ENCODE measurements around the gene SPATA18.

Gene SPATA18

DNA sequence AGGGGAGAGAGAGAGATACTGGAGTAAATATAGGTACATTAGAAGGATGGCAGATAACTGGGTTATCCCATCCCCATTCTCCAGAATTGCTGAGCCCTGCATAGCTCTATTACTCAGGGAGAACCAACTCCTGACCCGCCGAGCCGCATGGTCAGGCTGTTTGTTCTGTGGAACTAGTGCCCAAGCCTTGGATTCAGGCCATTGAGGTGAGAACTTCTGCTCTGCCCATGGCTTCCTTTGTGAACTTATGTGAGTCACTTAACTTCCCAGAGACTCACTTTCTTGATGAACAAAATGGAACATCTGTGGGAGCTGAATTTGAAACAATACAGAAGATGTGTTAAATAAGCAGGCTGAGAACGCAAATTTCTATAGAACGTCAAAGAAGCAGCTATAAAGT, 54.2 kb downstream of the SPATA18 start:
- no peak overlapping the region for H3K9ac ChIP-seq (ENCODE audit: insufficient read length, low read depth)
- no peaks in the 10 kb centered on the region for H3K9me3 ChIP-seq (ENCODE audit: insufficient read depth, low read length)
- DNase-seq (ENCODE audit: low read depth, low spot score) = no peak
- no peaks in the 10 kb centered on the region for H3K27me3 ChIP-seq (ENCODE audit: insufficient read depth, insufficient read length)
- H3K4me3 ChIP-seq (ENCODE audit: insufficient read length, low read depth) = no peak overlapping the region
- H3K36me3 ChIP-seq (ENCODE audit: insufficient read depth, insufficient read length, low read length) = no peaks in the 10 kb centered on the region
- TF ChIP-seq ZNF274 (IDR thresholded peaks at IDR 0.05; ENCODE audit: low read depth, low read length) = no peak
- TF ChIP-seq SUZ12 (IDR thresholded peaks at IDR 0.05; ENCODE audit: extremely low read depth, insufficient read depth, insufficient read length) = no peak
- no peak for TF ChIP-seq YY1 (IDR thresholded peaks at IDR 0.05; ENCODE audit: insufficient read depth, insufficient read length)
- no peaks in the 10 kb centered on the region for H3K4me1 ChIP-seq (ENCODE audit: insufficient read depth, insufficient read length)

DNA sequence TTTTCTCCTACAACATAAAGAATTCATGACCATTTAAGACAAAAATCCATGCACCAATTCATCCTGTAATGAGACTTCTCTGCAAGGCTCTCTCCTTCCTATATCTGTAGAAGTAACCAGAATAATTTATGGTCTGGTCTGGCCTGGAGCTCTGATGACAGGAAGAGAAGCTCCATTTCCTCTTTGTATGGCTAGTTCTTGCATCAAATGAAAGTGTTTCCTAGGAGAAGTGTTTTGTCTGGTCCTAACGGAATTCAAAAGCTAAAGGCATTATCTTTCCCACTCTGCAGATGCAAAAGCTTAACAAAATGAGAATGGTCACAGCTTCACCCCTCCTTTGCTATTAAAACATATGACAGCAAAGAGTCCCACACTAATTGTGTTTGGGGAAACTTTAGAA, 55.1 kb downstream of the SPATA18 start:
- Histone ChIP-seq H3K27me3 (ENCODE audit: insufficient read depth, insufficient read length) (no peaks in the 10 kb centered on the region), H3K4me3 (ENCODE audit: insufficient read length, low read depth) (no peak overlapping the region), H3K9ac (ENCODE audit: insufficient read length, low read depth) (no peak overlapping the region), H3K4me1 (ENCODE audit: insufficient read depth, insufficient read length) (no peaks in the 10 kb centered on the region), H3K36me3 (ENCODE audit: insufficient read depth, insufficient read length, low read length) (no peaks in the 10 kb centered on the region), H3K9me3 (ENCODE audit: insufficient read depth, low read length) (no peaks in the 10 kb centered on the region)
- DNase-seq (ENCODE audit: low read depth, low spot score) = no peak
- TF ChIP-seq SUZ12 (IDR thresholded peaks at IDR 0.05; ENCODE audit: extremely low read depth, insufficient read depth, insufficient read length) (no peak), YY1 (IDR thresholded peaks at IDR 0.05; ENCODE audit: insufficient read depth, insufficient read length) (no peak), ZNF274 (IDR thresholded peaks at IDR 0.05; ENCODE audit: low read depth, low read length) (no peak)

DNA sequence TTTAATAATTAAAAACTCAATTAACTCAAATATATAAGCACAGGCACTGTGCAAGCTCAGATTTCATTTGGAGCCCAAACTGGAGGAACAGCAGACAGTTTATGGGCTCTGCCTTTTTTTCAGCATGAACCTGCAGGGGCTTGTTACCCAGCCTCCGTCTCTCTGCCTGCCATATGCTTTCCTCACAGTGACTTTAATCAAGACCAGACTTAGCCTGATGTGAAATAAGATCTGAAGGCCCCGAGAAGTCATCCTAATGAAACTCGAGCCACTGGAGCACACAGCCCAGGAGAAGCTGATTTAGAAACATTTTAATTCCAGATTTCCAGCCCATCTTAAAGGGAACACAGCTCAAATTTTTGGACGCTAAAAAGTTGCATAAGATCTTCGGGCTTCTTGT, 55.6 kb downstream of the SPATA18 start:
- no peak overlapping the region for H3K4me3 ChIP-seq (ENCODE audit: insufficient read length, low read depth)
- no peak for DNase-seq (ENCODE audit: low read depth, low spot score)
- TF ChIP-seq ZNF274 (IDR thresholded peaks at IDR 0.05; ENCODE audit: low read depth, low read length) = no peak
- no peak for TF ChIP-seq YY1 (IDR thresholded peaks at IDR 0.05; ENCODE audit: insufficient read depth, insufficient read length)
- TF ChIP-seq SUZ12 (IDR thresholded peaks at IDR 0.05; ENCODE audit: extremely low read depth, insufficient read depth, insufficient read length) = no peak

DNA sequence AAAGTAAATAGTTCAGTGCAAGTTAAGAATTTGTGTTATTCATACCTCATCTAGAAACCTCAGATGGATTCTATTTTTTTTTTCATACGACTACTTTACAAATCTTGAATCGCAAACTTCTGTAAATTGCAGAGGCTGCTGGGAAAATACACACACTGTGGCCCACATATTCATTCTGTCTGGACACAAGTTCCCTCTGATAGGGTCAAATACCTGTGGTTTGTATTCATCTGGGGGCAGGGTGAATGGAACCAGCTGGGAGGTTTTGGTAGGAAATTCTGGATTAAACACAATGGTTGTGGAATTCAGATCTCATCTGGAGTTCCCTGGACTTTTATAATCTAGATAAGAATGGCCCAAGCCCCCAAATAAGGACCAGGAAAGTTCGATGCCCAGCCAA, 56.2 kb downstream of the SPATA18 start:
- H3K4me3 ChIP-seq (ENCODE audit: insufficient read length, low read depth) = no peak overlapping the region

More for the DNA sequence above, 55.6 kb downstream of the SPATA18 start:
- Histone ChIP-seq H3K36me3 (ENCODE audit: insufficient read depth, insufficient read length, low read length) (no peaks in the 10 kb centered on the region), H3K27me3 (ENCODE audit: insufficient read depth, insufficient read length) (no peaks in the 10 kb centered on the region), H3K9ac (ENCODE audit: insufficient read length, low read depth) (no peak overlapping the region), H3K9me3 (ENCODE audit: insufficient read depth, low read length) (no peaks in the 10 kb centered on the region), H3K4me1 (ENCODE audit: insufficient read depth, insufficient read length) (no peaks in the 10 kb centered on the region)

DNA sequence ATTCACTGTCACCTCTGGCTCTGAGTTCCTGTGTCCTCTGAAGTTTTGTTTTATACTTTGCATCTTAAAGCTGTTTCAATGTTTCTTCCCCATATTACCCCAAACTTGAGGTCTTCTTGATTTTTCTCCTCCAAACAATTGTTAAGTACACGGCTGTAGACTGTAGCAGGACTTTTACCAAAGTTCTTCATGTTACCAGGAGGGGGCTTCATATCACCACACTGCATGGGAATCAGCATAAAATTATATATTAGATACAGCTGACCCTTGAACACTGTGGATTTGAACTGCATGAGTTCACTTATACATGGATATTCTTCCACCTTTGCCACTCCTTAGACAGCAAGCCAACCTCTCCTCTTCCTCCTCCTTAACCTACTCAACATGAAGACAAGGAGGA, 56.6 kb downstream of the SPATA18 start:
- TF ChIP-seq ZNF274 (IDR thresholded peaks at IDR 0.05; ENCODE audit: low read depth, low read length) = no peak
- no peak for TF ChIP-seq SUZ12 (IDR thresholded peaks at IDR 0.05; ENCODE audit: extremely low read depth, insufficient read depth, insufficient read length)

More for the DNA sequence above, 56.2 kb downstream of the SPATA18 start:
- TF ChIP-seq SUZ12 (IDR thresholded peaks at IDR 0.05; ENCODE audit: extremely low read depth, insufficient read depth, insufficient read length) = no peak
- TF ChIP-seq ZNF274 (IDR thresholded peaks at IDR 0.05; ENCODE audit: low read depth, low read length) = no peak
- no peak for TF ChIP-seq YY1 (IDR thresholded peaks at IDR 0.05; ENCODE audit: insufficient read depth, insufficient read length)
- no peaks in the 10 kb centered on the region for H3K4me1 ChIP-seq (ENCODE audit: insufficient read depth, insufficient read length)
- no peaks in the 10 kb centered on the region for H3K27me3 ChIP-seq (ENCODE audit: insufficient read depth, insufficient read length)
- DNase-seq (ENCODE audit: low read depth, low spot score) = no peak
- H3K9ac ChIP-seq (ENCODE audit: insufficient read length, low read depth) = no peak overlapping the region
- H3K9me3 ChIP-seq (ENCODE audit: insufficient read depth, low read length) = no peaks in the 10 kb centered on the region
- no peaks in the 10 kb centered on the region for H3K36me3 ChIP-seq (ENCODE audit: insufficient read depth, insufficient read length, low read length)

DNA sequence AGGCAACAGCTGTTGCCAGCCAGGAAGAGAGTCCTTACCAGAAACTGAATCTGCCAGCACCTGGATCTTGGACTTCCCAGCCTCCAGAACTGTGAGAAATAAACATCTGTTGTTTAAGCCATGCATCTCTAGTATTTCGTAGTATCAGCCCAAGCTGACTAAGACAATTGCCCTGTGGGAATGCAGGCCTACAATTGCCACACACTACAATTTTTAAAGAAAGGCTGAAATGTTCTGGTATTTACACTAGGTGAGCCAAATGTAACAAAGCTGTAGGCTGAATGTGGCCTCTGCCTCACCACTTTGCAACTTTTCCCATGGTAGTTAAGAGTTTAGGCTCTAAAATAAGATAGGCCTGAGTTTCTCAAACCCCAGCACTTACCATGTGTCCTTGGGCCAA, 59.1 kb downstream of the SPATA18 start:
- no peak for TF ChIP-seq SUZ12 (IDR thresholded peaks at IDR 0.05; ENCODE audit: extremely low read depth, insufficient read depth, insufficient read length)
- no peak for TF ChIP-seq ZNF274 (IDR thresholded peaks at IDR 0.05; ENCODE audit: low read depth, low read length)
- TF ChIP-seq YY1 (IDR thresholded peaks at IDR 0.05; ENCODE audit: insufficient read depth, insufficient read length) = no peak
- Histone ChIP-seq H3K4me3 (ENCODE audit: insufficient read length, low read depth) (no peak overlapping the region), H3K36me3 (ENCODE audit: insufficient read depth, insufficient read length, low read length) (no peaks in the 10 kb centered on the region), H3K9me3 (ENCODE audit: insufficient read depth, low read length) (no peaks in the 10 kb centered on the region), H3K9ac (ENCODE audit: insufficient read length, low read depth) (no peak overlapping the region), H3K27me3 (ENCODE audit: insufficient read depth, insufficient read length) (no peaks in the 10 kb centered on the region), H3K4me1 (ENCODE audit: insufficient read depth, insufficient read length) (no peaks in the 10 kb centered on the region)
- no peak for DNase-seq (ENCODE audit: low read depth, low spot score)

More for the DNA sequence above, 56.6 kb downstream of the SPATA18 start:
- H3K36me3 ChIP-seq (ENCODE audit: insufficient read depth, insufficient read length, low read length) = no peaks in the 10 kb centered on the region
- H3K27me3 ChIP-seq (ENCODE audit: insufficient read depth, insufficient read length) = no peaks in the 10 kb centered on the region
- no peak overlapping the region for H3K4me3 ChIP-seq (ENCODE audit: insufficient read length, low read depth)
- DNase-seq (ENCODE audit: low read depth, low spot score) = no peak
- no peaks in the 10 kb centered on the region for H3K9me3 ChIP-seq (ENCODE audit: insufficient read depth, low read length)
- no peaks in the 10 kb centered on the region for H3K4me1 ChIP-seq (ENCODE audit: insufficient read depth, insufficient read length)
- no peak overlapping the region for H3K9ac ChIP-seq (ENCODE audit: insufficient read length, low read depth)

DNA sequence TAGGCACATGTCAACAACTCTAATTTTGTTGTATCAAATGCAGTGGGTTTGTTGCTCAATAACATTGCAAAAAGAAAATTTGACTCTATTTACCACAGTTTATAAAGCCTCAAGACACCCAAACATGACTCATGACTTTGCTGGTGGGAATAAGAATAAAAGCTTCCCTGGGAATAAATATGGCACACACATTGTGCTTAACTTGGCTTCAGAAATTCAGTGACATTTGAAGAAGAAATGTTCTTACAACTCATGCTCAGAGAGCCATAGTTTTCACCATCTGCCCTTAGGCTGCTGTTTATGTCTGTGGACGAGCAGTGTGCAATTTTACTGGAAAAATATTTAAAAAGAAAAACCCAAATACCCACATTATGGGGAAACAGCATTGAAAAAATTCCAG, 60.9 kb downstream of the SPATA18 start:
- Histone ChIP-seq H3K9ac (ENCODE audit: insufficient read length, low read depth) (no peak overlapping the region), H3K36me3 (ENCODE audit: insufficient read depth, insufficient read length, low read length) (no peaks in the 10 kb centered on the region), H3K9me3 (ENCODE audit: insufficient read depth, low read length) (no peaks in the 10 kb centered on the region), H3K27me3 (ENCODE audit: insufficient read depth, insufficient read length) (no peaks in the 10 kb centered on the region), H3K4me3 (ENCODE audit: insufficient read length, low read depth) (no peak overlapping the region), H3K4me1 (ENCODE audit: insufficient read depth, insufficient read length) (no peaks in the 10 kb centered on the region)
- DNase-seq (ENCODE audit: low read depth, low spot score) = no peak
- TF ChIP-seq SUZ12 (IDR thresholded peaks at IDR 0.05; ENCODE audit: extremely low read depth, insufficient read depth, insufficient read length) (no peak), YY1 (IDR thresholded peaks at IDR 0.05; ENCODE audit: insufficient read depth, insufficient read length) (no peak), ZNF274 (IDR thresholded peaks at IDR 0.05; ENCODE audit: low read depth, low read length) (no peak)

DNA sequence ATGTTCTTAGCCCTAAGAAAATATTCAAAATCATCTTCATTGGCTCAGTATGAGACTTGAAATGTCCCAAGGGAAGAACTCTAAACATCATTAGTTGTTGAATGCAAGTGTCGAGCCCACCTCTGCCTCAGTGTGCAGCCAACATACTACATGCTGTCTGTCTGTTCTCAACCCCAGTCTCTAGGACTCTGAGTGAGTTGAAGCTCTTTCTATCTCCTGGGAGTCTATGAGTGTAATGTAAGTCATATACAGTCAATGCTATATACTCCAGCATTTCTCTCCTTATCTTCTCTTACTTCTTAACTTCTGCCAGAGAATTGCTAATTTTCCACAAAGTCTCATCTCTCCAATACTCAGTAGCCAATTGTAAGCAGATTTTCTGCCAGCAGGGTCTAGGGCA, 61.3 kb downstream of the SPATA18 start:
- H3K4me1 ChIP-seq (ENCODE audit: insufficient read depth, insufficient read length) = no peaks in the 10 kb centered on the region
- H3K4me3 ChIP-seq (ENCODE audit: insufficient read length, low read depth) = no peak overlapping the region
- H3K9me3 ChIP-seq (ENCODE audit: insufficient read depth, low read length) = no peaks in the 10 kb centered on the region
- TF ChIP-seq YY1 (IDR thresholded peaks at IDR 0.05; ENCODE audit: insufficient read depth, insufficient read length) = no peak
- no peak for TF ChIP-seq ZNF274 (IDR thresholded peaks at IDR 0.05; ENCODE audit: low read depth, low read length)
- TF ChIP-seq SUZ12 (IDR thresholded peaks at IDR 0.05; ENCODE audit: extremely low read depth, insufficient read depth, insufficient read length) = no peak
- no peak overlapping the region for H3K9ac ChIP-seq (ENCODE audit: insufficient read length, low read depth)
- DNase-seq (ENCODE audit: low read depth, low spot score) = no peak
- no peaks in the 10 kb centered on the region for H3K27me3 ChIP-seq (ENCODE audit: insufficient read depth, insufficient read length)
- no peaks in the 10 kb centered on the region for H3K36me3 ChIP-seq (ENCODE audit: insufficient read depth, insufficient read length, low read length)
